Thyroid gland (tissue), 4 donors: ENCODE measurements around the gene GPR55. TPM values are rescaled to one million over a fixed set of nuclear protein-coding genes. Genes with fewer than 3 reads are reported as not detected.
A peak's percentile ranks its signal among the peaks of the same experiment; 100 is the strongest.

Experiments
- DNase-seq, 2 donors: peaks; one replicate each; pipeline ENCODE4 v3.0.0-alpha.2; 2019
- H3K27ac ChIP-seq, 3 donors: fragments of 200-600 bp; sonication (generic); 1 replicate in 2 of 3; 2 replicates in 1 of 3; pipeline ENCODE4 v1.5.1; 2016 to 2019; ENCODE audit warnings: mild to moderate bottlenecking in 1 of 3, moderate library complexity in 1 of 3
- H3K27me3 ChIP-seq: fragments of 200-600 bp; sonication (generic); one replicate; pipeline ENCODE4 v1.5.1; 2019
- H3K36me3 ChIP-seq, 2 donors: fragments of 200-600 bp; sonication (generic); one replicate each; pipeline ENCODE4 v1.5.1; 2016 to 2019
- H3K4me1 ChIP-seq, 2 donors: fragments of 200-600 bp; sonication (generic); one replicate each; pipeline ENCODE4 v1.5.1; 2017 to 2019
- H3K4me3 ChIP-seq, 3 donors: fragments of 200-600 bp; sonication (generic); replicated peaks in 1 of 3; 1 replicate in 2 of 3; 2 replicates in 1 of 3; pipeline ENCODE4 v1.5.1; 2016; ENCODE audit warnings: mild to moderate bottlenecking in 1 of 3
- H3K9me3 ChIP-seq: fragments of 200-600 bp; sonication (generic); one replicate; pipeline ENCODE4 v1.5.1; 2017
- CTCF ChIP-seq, 6 experiments: fragments of 200-600 bp in 3 of 6; fragments of 450-650 bp in 3 of 6; sonication (generic) in 3 of 6; IDR thresholded peaks; one replicate each; pipeline ENCODE4 v1.5.1; 2016 to 2019; ENCODE audit warnings: antibody characterized with exemption in 6 of 6, mild to moderate bottlenecking in 2 of 6, inconsistent platforms in 1 of 6, moderate library complexity in 1 of 6
- POLR2A ChIP-seq, 2 donors: fragments of 450-650 bp; IDR thresholded peaks; one replicate each; pipeline ENCODE4 v1.6.1; 2017; ENCODE audit warnings: antibody characterized with exemption in 2 of 2, mild to moderate bottlenecking in 2 of 2, moderate library complexity in 1 of 2
- WGBS, 2 donors: methylation state at CpG; one replicate each; pipeline ENCODE4 v1.1.5; 2017; 5-methylcytosine and 5-hydroxymethylcytosine counted together
- intact Hi-C: fragments of 100-400 bp; cut with DNase I; formaldehyde crosslinking; loops from one replicate; pipeline ENCODE4 v1.15.1; 2023
- total RNA-seq, 4 donors: library from RNA; depleted of rRNA; stranded (reverse); fragments of >200 nt; gene quantifications; one replicate each; pipeline ENCODE4 v1.2.3, GENCODE V29; 2016

The GPR55 gene
- total RNA-seq, 4 donors from 2014 or later = 0.11 TPM; not detected in 3

- no peak for TF ChIP-seq POLR2A (IDR thresholded peaks at IDR 0.05)
- no peak for TF ChIP-seq CTCF (IDR thresholded peaks at IDR 0.05)
- Histone ChIP-seq H3K9me3 (no peaks in the 10 kb centered on the region), H3K4me1 (peaks cover 8 to 25% of the 10 kb centered on the region in 2 donors), H3K4me3 (no peak overlapping the region), H3K27me3 (no peaks in the 10 kb centered on the region), H3K27ac (peak overlapping the region in 1 of 3 donors; percentile 5), H3K36me3 (no peaks in the 10 kb centered on the region)
- peak; percentile 61 to 67 for DNase-seq
- WGBS, 2 donors = 24 to 40% methylated on average over 3 to 4 of the region's 6 CpGs
- intact Hi-C loops = no loop called here
These were observed 29.3 kb downstream of the GPR55 start for GRCh38 chr2:230895536-230896345.

- TF ChIP-seq POLR2A (IDR thresholded peaks at IDR 0.05) (no peak), CTCF (IDR thresholded peaks at IDR 0.05) (no peak)
- peak; percentile 40 to 47 for DNase-seq
- intact Hi-C loops = no loop called here
- no peaks in the 10 kb centered on the region for H3K9me3 ChIP-seq
- H3K27me3 ChIP-seq = no peaks in the 10 kb centered on the region
- no peak overlapping the region for H3K4me3 ChIP-seq
- no peaks in the 10 kb centered on the region for H3K36me3 ChIP-seq
- peaks cover 8 to 25% of the 10 kb centered on the region in 2 donors for H3K4me1 ChIP-seq
- no peak overlapping the region for H3K27ac ChIP-seq
- 25 to 34% methylated on average over 15 to 19 of the region's 19 CpGs for WGBS, 2 donors
These were observed 30.9 kb downstream of the GPR55 start for GRCh38 chr2:230893841-230894781.

GRCh38 chr2:230893338-230893737, 31.7 kb downstream of the GPR55 start:
- no peak overlapping the region for H3K27ac ChIP-seq
- H3K4me1 ChIP-seq = peaks cover 8 to 25% of the 10 kb centered on the region in 2 donors
- intact Hi-C loops = no loop called here
- 52 to 56% methylated on average over 2 to 6 of the region's 6 CpGs for WGBS, 2 donors
- no peak overlapping the region for H3K4me3 ChIP-seq
- DNase-seq = no peak
- H3K27me3 ChIP-seq = no peaks in the 10 kb centered on the region
- H3K9me3 ChIP-seq = no peaks in the 10 kb centered on the region
- no peaks in the 10 kb centered on the region for H3K36me3 ChIP-seq
- no peak for TF ChIP-seq CTCF (IDR thresholded peaks at IDR 0.05)

GRCh38 chr2:230891509-230891908, 33.5 kb downstream of the GPR55 start:
- H3K36me3 ChIP-seq = no peaks in the 10 kb centered on the region
- H3K9me3 ChIP-seq = no peaks in the 10 kb centered on the region
- intact Hi-C loops = no loop called here
- peaks cover 8 to 25% of the 10 kb centered on the region in 2 donors for H3K4me1 ChIP-seq
- no peaks in the 10 kb centered on the region for H3K27me3 ChIP-seq
- TF ChIP-seq POLR2A (IDR thresholded peaks at IDR 0.05) (no peak), CTCF (IDR thresholded peaks at IDR 0.05) (no peak)
- WGBS, 2 donors = 69 to 76% methylated on average over 6 of the region's 6 CpGs
- H3K27ac ChIP-seq = no peak overlapping the region
- no peak for DNase-seq
- H3K4me3 ChIP-seq = no peak overlapping the region
